NCI-H1048 (cell line): ENCODE measurements around the gene GMDS.

ENCODE experiments used
- DNase-seq: peaks from one replicate; lab custom pipeline; 2025; lab: John Stamatoyannopoulos, UW

GMDS gene

DNA sequence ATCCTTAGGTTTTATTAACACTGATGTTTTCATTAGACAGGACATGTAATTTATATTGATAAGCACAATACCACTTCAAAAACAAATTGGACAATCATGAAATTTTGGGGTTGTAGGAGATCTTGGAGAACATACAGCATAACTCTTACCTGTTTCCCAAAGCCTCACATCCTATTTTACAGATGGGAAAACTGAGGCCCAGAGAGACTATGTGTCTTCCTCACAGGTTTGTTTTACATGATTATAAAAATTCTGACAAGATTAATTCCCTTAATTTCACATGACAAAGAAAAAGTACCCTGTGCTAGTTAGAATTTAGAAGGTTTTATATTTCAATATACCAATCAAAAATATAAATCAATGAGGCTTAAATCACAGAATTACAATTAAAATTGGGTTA is 145.5 kb downstream of the GMDS start:
- DNase-seq: no peak

DNA sequence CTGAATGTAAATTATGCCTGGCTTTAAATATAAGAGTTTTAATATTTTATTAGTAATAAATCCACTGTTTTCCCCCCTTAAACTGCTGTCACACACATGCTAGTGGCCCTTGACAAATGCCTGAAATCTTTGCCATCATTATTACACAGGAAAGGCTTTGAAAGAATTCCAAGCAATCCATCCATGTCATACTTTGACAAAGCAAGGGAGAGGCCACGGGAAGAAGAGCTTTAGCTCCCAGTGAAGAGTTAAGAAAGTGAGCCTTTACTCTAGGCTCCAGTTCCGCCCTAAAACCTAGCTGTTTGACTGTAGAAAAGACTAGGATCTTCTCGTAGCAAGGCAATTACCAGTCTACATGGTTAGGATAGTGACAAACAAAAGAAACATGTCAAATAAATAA is 147.9 kb downstream of the GMDS start:
- no peak for DNase-seq

DNA sequence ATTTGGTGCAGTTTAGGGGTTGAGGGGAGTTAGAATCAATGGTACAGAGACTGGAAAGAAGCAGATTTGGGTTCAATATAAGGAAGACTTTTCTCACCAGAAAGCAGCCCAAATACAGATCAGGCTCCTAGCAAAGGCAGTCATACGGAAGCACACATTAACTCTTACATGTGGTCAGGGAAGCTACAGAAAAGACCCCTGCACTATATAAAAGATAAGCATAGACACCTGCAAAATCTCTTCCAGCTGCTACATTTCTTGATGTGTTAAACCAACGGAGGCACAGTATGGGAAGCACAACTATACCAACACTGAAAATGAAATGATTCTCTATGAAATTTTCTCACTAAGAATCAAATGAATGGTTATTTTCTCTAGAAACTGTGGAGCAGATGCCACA is 150.8 kb downstream of the GMDS start:
- DNase-seq: no peak

DNA sequence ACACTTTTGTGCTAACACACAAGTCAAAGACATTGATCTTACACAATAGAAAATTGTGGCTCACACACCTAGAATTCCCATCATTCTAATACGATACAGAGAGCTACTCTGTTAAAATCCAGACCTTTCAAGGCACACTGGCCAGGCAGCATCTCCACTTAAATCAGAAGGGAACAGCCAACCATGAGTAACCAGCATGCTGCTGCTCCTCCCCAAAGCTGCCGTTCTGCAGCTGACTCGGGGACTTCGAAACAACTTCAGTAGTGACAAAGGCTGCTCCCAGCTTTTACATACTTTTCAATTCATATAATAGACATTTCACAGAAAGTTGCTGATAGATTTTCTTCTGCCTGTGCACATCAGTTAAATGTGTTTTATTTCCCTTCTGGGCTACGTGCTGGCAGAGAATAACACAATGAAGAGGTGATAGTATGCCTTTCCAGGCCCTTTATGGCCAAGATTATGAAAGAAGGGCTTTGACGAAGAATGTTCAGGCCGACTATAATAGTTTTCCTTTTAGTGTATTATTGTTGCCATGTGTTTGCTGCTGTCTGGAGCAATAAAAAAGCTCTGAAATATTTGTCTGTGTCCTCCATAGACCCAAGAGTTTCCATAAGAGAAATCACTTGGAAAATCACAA is 159.0 kb downstream of the GMDS start:
- no peak for DNase-seq

DNA sequence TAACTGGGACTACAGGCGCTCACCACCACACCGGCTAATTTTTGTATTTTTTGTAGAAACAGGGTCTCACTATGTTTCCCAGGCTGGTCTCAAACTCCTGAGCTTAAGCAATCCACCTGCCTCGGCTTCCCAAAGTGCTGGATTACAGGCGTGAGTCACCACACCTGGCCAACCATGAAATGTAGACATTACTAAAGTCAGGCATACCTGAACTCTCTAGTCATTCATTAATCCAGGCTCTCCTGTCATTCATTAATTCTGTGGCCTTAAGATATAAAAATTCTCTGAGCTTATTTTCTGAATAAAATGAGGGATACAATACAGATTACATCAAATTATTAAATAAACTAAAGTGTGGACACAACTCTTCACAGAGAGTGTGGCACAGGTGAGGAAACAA is 159.7 kb downstream of the GMDS start:
- DNase-seq: no peak

DNA sequence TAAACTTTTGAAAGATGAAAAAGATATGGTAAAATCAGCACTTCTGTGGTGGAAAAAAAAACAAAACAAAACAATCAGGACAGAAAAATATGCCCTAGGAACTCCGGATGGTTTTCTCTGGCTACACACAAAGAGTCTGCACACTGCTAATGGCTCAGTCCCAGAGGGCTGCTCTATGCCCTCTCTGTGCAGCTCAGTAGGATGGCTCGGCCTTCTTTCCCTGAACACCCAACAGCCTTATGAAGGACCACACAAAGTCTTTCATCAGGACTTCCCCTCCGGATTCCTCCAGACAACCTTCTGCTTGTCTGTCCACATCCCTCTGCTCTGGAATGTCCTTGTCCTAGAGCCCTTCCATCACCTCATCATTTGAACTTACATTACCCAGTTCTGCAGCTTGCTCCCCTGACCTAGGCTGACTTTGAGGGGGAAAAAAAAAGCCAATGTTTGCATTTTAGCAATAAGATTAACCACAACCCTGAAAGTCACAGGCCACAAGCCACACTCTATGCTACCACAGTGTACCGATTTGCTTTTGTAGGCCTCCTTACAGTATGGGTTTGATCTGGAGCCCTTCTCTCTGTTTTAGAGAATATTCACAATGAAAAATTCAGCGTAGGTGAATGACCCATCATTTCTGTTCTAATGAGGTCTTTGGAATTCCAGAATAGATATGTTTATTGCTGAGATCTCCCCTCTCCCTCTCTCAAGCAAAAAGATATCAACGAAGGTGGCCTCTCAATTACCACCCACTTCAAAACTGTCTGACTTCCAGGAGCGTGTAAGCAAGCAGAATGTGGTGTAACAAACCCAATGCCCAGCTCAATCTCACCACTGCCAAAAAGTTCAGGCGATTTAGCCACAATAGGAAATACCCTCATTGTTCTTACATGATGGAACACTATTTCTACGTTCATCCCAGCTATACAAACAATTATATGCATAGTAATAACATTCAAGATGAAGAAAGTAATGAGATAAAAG is 164.0 kb downstream of the GMDS start:
- DNase-seq: no peak

DNA sequence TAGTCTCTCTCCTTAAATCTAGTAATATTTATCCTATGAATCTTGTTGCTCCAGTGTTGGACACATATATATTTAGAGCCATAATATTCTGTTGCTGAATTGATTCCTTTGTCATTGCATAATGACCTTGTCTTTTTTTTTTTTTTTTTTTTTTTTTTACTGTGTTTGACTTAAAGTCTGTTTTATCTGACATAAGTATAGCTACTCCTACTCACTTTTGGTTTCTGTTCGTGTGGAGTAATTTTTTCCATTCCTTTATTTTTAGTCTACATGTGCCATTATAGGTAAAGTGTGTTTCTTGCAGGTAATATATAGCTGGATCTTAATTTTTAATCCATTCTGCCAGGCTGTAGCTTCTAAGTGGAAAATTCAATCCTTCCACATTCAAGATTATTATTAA is 166.5 kb downstream of the GMDS start:
- DNase-seq: no peak

DNA sequence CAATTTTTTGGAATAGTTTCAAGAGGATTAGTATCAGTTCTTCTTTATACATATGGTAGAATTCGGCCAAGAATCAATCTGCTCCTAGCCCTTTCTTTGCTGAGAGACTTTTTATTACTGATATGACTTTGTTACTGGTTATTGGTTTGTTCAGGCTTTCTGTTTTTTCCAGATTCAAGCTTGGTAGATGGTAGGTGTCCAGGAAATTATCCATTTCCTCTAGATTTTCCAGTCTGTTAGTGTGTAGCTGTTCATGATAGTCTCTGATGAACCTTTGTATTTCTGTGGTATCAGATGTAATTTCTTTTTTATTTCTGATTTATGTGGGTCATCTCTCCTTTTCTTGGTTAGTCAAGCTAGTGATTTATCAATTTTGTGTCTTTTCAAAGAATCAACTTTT is 167.6 kb downstream of the GMDS start:
- no peak for DNase-seq

DNA sequence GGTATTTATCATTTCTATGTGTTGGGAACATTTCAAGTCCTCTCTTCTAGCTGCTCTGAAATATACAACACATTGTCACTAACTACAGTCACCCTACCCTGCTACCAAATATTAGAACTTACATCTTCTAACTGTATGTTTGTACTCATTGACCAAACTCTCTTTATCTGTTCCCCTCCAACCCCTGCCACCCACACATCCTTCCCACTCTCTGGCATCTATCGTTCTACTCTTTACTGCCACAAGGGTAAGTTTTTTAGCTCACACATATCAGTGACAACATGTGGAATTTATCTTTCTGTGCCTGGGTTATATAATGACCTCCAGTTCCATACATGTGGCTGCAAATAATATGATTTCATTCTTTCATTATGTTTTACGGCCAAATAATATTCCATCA is 171.9 kb downstream of the GMDS start:
- no peak for DNase-seq

DNA sequence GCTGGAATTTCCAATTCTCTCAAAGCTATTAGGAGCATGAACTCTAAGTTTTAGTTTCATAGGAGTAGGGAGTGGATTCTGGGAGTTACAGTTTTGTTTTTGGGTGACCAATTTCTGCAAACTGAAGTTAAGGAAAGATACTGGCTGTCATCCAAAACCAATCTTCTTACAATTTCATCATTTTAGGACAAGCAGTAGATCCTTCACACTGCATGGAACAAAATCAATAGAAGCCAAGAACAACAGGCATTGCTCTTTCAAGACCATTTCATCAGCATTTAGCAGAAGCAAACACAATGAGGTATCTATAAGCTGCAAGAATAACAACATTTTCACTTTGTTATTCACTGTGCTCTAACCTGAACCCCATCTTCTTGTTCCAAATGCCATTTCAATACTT is 173.0 kb downstream of the GMDS start:
- no peak for DNase-seq

DNA sequence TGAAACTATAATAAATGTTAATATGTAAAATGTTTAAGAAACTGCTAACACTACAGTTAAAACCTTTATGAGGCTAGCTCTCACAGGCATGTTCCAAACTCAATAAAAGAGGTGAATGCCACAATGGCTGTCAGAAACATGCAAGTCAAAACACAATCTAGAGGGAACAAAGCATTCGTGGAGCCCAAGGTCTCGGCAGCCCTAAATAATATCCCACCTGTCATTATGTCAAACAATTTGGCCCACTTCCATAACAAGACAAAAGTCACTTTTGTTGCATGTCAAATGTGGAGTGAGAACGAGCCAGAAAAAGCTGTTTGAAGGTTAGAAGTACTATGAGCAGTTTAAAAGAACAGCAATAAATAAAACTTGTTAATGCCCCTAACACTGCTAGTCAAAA is 181.9 kb downstream of the GMDS start:
- DNase-seq: no peak

DNA sequence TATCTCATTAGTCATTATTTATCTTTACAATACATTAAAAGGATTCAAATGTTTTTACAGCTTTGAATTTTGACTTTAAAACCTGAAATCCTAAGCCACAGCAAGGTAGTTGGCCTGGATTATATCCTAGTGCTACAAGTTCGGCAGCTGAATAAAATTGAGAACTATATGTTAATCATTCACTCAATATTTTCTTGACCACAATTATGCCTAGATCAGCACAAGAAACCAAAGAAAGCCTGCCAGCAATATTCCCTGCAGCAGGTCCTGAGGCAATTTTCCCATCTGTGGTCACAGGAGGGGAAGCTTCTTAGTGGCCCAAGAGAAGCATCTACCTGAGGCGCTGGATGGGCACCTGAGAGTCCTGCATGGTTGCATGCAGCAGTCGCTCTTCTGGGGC is 183.5 kb downstream of the GMDS start:
- DNase-seq: no peak

DNA sequence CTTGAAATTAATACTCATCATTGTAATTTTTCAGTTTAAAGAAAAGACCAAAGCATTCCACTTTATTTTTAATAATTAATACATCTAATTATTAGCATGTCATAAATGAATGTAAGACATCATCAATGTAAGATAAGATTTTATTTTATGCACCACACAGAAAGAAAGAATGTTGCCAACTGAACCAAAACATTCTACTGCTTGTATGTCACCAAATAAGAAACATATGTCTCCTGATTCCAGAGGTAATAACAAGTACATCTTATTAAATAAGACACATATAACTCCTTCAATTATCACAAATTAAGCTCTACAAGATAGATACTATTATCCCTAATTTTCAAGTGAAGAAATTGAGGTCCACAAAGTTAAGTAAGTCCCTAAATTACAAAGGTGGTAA is 189.5 kb downstream of the GMDS start:
- DNase-seq: no peak

DNA sequence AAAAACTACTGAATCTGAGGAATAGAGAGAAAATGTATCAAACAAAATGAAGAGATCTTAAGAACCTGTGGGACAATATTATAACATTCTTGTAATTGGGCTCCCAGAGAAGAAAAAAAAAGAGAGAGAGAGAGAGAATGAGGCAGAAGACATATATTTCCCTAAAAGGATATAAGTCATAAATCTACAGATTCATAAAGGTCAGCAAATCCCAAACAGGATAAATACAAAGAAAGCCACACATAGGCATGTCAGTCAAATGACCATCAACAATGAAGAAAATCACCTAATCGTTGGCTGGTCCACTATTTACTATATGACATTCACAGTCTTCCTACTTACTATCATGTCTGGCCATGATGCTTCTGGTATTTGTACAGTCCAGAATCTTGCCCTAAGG is 190.3 kb downstream of the GMDS start:
- DNase-seq: no peak

DNA sequence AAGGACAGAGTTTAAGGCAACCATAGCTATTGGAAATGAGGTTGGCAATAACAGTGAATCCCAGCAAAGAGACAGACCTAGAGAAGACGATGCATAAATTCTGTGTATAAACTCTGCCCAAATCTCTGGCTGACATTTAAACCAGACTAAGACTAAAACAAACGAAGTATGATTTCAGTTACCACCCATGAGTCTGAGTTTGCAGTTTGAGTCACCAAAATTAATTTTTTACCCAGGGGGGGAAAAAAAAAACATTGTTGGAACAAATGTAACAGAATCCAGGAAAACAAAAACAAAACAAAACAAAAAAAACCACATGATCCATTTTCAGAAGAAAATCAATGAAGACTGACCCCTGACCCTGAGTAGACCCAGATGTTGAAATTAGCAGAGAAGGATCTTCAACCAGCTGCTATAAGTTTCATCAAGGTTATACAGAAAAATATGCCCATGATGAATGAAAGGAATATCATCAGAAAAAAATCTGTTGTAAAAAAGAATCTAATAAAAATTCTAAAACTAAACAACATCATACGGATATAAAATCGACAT is 190.8 kb downstream of the GMDS start:
- DNase-seq: no peak

DNA sequence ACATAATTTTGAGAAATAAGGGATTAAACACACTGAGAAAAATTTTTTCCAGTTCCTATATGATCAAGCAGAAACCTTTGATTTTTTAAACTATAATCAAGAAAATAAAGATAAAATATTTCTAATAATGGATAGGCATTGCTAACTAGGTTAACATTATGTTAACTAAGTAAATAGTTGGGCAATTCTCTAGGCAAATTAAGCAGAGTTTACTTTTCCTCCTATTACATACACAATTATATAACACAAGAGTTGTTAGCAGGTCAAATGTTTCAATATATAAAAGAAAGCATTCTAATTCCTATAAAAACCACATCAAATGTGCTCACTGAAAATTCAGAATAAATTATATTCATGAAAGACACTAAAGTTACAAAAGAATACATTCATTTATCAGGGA is 191.7 kb downstream of the GMDS start:
- no peak for DNase-seq

DNA sequence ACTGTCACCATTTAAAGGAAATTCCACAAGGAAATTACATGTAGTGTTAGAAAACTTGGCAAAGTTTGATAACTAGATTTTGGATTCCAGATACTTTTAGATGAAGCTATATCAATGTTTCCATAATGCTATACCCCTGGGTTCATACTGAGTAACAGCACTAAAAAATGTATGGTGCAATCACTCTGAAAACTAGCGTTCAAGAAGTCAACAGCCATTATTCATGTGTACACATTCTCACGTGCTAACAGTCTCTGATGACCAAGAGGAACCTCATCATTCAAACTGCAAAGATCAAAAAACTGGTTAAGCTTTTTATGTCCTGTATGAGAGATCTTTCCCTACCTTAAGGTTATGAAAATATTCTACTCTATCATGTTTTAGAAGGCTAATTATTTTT is 197.6 kb downstream of the GMDS start:
- DNase-seq: no peak

DNA sequence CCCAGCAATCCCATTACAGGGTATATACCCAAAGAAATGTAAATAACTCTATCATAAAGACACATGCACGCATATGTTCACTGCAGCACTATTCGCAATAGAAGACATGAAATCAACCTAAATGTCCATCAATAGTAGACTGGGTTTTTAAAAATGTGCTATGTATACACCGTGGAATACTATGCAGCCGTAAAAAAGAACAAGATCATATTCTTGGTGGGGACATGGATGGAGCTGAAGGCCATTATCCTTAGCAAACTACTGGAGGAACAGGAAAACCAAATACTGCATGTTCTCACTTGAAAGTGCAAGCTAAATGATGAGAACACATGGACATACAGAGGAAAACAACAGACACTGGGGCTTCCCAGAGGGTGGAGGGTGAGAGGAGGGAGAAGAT is 201.2 kb downstream of the GMDS start:
- DNase-seq: no peak

DNA sequence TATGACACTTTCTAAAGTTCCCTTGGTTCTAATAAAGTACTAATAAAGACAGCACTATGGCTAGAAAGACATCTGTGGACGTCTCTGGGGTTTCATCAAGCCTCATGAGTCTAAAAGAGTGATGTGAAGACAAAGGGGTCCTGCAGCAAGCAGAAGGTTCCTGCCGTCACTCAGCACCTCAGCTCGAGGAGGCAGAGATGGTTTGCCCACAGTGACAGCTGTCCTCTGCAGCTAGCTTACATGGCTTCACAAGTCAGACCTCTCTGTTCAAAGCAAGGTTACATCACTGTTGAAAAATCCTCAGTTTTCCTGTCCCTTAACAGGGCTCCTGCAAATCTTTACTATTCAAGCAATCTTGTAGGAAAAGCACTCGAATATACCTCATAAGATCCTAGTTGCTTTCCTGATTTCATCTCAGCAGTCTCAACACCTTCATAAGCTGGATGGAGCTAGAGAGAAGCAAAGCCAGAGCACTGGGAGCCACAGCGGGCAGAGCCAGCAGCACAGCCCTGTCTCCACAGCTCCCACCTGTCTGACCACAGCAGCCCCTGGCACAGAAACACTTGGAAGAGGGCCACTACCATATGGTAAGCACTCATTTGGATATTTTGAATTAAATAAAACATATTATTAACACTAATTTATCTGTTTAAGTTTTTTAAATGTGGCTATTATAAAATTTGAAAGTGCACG is 202.3 kb downstream of the GMDS start:
- no peak for DNase-seq

DNA sequence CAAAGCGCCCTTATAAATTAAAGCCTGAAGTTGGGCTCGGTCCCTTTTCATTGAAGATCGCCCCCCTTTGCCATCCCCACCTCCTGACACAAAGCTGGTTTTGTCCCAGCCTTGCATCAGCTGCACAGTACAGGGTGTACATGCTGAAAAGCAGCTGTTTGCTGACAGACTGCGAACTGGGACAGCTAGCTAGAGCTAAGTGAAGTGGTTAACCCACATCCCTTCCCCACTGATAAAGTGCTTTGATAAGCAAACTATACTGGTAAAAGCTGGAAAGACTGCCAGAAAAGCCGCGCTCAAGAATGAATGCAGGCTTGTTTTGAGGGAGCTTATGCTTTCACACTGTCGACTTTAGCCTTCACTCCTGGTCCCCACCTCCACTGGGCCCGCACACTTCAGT is 207.3 kb downstream of the GMDS start:
- DNase-seq: no peak

DNA sequence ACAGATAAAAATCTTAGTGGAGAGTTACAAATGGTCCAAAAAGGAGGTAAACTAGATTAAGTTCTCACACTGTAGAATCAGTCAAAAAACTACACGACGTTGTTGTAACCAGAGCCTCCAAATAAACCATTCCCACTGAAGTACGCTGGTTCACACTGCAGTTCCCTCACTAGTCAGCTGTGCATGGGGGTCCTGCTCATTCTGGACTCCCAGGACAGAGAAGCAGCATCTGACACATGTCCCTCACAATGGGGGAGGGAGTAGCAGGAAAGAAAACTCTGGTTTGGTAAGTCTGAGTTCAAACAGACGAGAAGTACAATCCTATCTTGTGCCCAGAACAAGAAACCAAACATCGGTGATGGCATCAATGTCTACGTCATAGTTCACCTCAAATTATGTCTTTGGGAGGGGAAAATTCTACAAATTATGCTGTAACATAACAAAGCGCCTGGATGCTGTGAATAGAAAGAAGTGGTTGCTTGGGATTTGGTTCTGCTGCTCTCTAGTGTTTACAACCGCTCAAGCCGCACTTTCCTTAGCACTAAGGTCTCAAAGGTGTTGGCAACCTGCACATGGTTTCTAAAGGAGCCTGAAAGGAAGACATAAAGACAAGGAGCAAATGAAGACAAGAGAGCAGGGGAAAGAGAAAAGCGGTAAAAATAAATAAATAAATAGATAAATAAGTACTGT is 208.0 kb downstream of the GMDS start:
- DNase-seq: no peak

DNA sequence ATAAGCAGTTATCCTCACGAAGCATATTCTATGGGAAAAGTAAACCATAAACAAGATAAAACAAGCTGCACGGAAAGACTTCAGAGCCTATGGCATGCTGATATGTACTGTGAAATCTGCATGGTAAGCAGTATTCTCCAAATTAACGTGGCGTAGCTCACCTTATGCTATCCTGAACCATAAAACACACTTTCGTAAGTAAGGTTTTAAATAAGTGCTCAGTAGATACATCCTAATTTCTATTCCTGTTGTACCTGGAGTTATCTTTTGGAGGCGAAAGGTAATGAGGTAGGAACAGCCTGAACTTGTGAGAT is 208.7 kb downstream of the GMDS start:
- DNase-seq: no peak
